Left cardiac atrium (tissue), 4 donors: ENCODE results near the gene ANKRD53. TPM values are rescaled to one million over a fixed set of nuclear protein-coding genes. Genes with fewer than 3 reads are reported as not detected.
"Not testable (repeated sequence)": the region's sequence is repeated elsewhere in the genome, so short reads cannot be mapped to it uniquely, and the experiment has no call there.

Experiments used
- ATAC-seq, 2 donors: fragments of 200-7000 bp; cut with Tn5 transposase; one replicate each; pipeline ENCODE4 v1.9.1; 2020; ENCODE audit warnings: mild to moderate bottlenecking in 2 of 2, moderate library complexity in 2 of 2
- DNase-seq: peaks from one replicate; pipeline ENCODE4 v3.0.0-alpha.2; 2020
- intact Hi-C, 2 donors: fragments of 100-400 bp; cut with DNase I; formaldehyde crosslinking; loops; one replicate each; pipeline versions ENCODE4 v1.14.1 to v1.15.1; 2022 to 2023
- total RNA-seq, 2 donors: library from RNA; stranded (reverse); fragmentation: NEBNext Ultra II Directional; extraction: Animal tissue kit (Norgen Biotek cat#: 25700); gene quantifications; one replicate each; pipeline ENCODE4 v1.2.1, GENCODE V29; 2021
- donor health status: DM: no; HTN: yes; CAD: no.
- donor health status: DM: no; HTN: yes; CAD: no; lungs with severe emphysema.
- donor health status: DM: yes; HTN: yes; CAD: no.
- donor health status: Dilated cardiomyopathy.

ANKRD53 gene
- total RNA-seq, 2 donors from 2014 or later = 1.8 to 2.3 TPM

DNA sequence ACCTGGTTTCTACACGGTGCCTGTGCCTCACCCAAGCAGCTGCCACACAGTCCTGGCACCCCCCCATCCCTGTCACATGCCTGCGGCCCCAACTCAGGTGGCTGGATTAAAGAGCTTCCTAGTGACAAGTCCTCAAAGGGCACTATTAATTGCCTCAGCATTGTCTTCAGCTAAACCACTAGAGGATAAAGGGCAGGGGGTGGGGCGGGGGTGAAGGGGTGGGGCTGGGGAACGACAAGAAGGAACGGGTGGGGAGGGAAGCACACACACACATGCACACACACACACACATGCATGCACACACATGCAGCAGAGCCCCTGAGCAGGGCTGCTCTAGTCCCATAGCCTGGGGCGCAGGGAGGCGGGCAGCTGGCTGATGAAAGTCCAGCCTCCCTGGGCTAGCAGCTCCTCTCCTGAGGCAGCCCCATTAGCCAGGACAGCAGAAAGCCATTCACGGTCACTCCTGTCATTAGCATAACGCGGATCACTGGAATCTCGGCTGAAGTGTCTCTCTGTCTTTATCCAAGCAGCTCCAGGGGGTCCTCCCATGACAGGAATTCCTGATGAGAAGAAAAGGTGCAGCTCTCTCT, 23.6 kb downstream of the ANKRD53 start:
- intact Hi-C loops = no loop called here
- DNase-seq (no peak), ATAC-seq (no peak)

DNA sequence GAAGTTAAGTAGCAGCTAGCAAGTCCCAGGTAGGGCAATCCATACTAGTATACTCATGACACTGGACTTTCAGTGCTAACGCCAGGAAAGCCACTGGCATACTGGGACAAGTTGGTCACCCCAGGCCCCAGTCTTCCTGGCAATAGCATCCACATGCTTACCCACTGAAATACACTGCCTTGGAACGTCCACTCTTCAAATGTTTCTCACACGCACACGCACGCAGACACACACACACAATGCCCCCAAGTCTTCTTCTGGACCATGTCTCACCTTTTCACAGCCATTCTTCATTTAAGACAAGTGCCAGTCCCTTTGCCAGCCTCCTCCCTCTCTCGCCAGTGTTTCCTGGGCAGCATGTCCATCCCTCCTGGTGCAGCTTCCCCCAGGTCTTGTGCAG, 25.0 kb downstream of the ANKRD53 start:
- DNase-seq (no peak), ATAC-seq (no peak)
- intact Hi-C loops = no loop called here

DNA sequence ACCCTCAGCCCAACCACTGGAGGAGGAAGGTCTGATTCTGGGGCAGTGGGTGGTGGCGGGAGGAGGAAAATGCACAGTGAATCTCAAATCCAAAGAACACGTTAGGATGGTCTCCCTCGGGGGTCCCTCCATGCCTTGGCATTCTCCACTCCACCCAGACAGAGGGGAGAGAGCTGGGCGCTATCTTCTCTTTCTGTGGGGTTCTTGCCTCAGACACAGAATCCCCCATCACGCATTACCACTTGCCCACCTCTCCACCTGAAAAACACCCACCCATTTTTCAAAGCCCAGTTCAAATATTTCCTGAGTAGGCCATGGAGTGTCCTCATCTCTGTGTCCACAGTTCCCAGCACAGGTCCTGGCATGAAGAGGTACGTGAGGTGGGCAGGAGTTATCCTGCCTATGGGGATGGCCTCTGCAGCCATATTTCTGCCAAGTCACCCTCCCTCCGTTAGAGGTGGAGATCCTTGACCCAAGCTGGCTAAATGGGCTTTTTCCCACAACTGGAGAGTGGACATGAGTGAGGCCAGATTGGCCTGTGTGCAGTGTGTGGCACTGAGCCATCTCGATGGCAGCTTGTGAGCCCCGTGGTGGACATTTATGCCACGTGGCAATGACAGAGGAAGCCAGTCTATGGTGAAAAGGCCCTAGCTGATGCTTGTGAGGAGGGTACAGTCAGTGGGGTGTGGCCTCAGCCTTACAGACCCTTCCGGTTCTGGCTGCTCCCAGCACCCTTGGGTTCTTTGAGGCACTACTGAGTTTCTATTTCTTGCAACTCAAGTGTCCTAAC, 25.7 kb downstream of the ANKRD53 start:
- intact Hi-C loops = no loop called here
- no peak for DNase-seq
- no peak for ATAC-seq

DNA sequence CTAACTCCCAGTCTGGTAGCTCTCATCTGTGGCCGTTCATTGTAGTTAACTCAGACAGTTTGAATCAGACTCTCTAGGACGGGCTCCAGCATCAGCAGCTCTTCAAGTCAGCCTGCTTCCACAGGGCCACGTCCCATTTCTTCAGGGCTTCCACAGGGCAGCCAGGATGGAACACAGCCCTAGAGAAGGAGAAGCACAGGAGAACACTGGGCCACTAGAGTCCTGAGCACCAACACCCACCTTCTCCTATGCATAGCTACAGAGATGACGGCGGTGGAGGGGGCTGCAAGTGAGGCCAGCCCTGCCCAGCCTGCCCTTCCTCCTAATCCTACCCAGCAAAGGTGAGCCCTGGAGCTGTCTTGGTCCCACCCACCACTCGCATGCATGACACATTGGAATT, 26.4 kb downstream of the ANKRD53 start:
- ATAC-seq = no peak
- intact Hi-C loops = no loop called here
- DNase-seq = no peak

DNA sequence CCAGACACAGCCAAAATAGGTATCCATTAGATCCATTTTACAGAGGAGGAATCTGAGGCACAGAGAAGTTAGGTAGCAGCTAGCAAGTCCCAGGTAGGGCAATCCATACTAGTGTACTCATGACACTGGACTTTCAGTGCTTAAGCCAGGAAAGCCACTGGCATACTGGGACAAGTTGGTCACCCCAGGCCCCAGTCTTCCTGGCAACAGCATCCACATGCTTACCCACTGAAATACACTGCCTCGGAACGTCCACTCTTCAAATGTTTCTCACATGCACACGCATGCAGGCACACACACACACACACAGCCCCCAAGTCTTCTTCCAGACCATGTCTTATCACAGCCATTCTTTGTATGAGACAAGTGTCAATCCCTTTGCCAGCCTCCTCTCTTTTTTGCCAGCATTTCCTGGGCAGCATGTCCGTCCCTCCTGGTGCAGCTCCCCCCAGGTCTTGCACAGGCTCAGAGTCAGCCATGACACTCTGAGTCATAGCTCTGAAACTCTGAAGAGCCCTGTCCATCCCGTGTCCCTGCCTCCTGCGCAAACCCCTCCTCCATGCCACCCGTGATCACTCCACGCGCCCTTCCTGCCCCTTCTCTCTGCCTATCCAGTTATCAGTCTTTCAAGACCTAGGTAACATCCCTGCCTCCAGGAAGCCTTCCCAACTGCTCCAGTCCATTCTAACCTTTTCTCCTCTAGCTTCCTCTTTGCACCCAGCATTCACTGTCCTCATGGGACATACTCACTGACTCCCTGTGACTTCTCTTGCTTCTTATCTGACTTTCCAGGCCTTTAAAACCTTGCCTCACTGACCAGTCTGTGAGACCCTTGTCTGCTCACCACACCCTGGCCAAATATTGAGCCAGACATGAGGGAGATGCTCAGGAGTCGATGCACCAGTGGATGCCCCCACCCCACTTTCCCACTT, 27.1 kb downstream of the ANKRD53 start:
- no peak for ATAC-seq
- intact Hi-C loops = no loop called here
- DNase-seq = no peak

DNA sequence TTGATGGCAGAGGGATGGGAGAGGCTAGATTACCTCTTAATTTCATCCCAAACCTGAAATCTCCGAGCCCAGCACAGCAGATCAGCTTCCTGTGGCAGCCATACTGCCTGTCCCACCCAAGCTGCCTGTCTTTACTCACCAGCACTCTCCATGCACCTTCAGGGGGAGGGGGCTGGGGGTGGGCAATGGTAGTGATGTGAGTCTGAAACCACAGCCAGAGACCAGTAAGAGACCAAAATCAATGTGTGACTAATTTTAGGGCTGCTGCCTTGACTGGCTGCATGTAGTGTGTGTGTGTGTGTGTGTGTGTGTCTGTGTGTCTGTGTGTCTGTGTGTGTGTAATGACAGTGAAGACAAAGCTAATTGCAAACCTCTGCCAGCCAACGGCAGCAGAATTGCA, 27.9 kb downstream of the ANKRD53 start:
- DNase-seq = no peak
- no peak for ATAC-seq
- intact Hi-C loops = no loop called here

DNA sequence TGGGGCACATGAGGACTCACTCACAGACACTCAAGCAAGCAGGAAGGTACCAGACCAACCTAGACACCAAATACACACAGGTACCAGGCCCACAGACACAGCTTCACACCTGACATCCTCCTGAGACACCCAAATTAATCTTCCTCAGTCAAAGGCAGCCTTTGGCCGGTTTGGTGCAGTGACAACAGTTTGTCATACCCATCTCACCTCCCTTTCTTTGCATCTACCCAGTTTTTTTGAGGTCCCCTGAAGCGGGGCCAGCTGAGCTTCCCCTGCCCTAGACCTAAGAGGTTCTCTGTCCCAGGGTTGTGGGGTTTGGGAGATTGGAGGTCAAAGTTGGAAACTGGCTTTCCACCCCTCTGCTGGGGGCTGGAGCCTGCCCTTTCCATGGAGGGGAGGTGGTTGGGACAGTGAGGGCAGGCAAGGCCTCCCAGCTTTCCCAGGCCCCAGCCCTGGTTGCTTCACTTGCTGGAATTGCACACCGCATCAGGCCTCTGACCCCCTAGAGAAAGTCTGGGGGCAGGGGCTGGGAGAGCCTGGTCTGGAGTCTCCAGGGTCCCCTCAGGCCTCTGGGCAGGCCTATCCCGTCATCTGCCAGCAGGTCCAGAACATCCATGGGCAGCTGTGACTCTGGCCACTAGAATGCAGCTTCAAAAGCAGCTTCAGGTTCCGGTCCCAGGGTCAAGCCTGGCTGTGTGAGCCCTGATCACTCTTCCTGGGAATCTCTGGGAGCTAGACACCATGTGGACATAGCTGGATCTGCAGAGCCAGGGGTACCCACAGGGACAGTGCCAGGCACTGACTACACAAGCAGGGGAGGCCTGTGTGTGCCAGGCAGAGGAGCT, 28.7 kb downstream of the ANKRD53 start:
- intact Hi-C loops = no loop called here
- no peak for ATAC-seq
- DNase-seq = no peak

DNA sequence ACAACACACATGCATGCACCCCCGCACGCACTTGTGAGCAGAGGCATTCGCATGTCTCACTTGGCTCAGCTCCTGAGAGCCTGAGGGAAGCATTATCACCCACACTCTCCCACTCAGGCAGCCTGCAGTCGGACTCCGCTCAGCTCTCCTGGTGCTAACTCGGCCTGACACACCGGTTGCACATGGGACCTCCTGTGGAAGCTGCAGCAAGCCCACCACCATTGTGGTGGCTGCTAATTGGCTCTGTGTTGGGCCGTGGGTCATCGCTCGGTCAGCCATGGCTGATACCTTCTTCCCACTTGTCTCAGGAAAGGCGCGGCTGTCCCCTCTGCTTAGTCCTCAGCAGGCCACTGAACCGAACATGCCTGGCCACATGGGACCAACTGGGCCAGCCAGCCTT, 29.9 kb downstream of the ANKRD53 start:
- intact Hi-C loops = no loop called here
- DNase-seq = no peak

DNA sequence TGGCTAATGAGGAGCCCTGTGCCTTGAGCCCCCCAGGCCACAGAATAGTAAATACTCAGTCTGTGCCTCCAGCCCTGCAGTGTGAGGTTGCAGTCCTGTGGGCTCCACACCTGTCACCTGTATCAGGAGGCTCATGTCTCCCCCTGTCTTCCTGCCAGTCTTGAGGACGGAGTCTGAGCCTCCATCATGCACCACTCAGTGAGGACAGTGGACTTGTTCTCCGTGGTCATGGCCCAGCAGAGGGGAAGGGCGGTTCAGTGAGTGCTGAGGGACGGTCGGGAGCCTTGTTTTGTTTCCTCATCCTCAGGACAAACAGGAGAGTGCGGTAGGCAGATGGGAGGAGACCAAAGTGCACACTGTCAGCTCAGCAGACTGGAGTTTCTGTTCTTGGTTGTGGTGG, 33.4 kb downstream of the ANKRD53 start:
- intact Hi-C loops, ATAC-seq, DNase-seq: not testable (repeated sequence)

More for the DNA sequence above, 29.9 kb downstream of the ANKRD53 start:
- ATAC-seq = no peak

DNA sequence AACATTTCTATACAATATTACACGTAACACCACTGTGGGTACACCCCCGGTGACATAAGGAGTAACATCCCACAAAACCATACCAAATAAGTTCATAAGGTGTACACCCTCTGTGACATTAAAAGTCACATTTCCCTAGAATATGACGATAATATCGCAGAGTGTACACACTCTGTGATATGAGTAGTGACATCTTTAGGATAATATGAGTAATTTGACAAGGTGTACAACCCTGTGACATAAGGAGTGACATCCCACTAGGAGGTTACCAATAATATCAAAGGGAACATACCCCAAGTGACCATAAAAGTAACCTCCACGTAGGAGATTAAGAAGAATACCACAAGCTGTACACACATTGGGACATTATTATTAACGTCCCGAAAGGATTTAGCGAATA, 40.2 kb downstream of the ANKRD53 start:
- ATAC-seq (no peak), DNase-seq (no peak)
- intact Hi-C loops = no loop called here

DNA sequence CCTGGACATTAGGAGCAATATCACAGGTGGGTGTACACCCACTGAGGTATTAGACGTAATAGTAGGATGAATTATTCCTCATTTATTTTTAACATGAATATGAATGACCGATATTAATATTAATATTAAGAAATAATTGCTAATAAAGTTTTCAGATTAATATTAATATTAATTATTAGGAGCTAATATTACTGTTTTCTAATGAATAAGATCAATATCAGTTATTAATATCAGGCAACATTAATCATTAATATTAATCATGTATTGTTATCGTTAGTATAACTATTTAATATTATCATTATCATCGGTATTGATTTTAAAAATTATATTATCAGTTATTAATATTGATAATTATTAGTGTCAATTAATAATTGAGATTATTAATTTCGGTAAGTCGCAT, 41.6 kb downstream of the ANKRD53 start:
- ATAC-seq, DNase-seq, intact Hi-C loops: not testable (repeated sequence)

DNA sequence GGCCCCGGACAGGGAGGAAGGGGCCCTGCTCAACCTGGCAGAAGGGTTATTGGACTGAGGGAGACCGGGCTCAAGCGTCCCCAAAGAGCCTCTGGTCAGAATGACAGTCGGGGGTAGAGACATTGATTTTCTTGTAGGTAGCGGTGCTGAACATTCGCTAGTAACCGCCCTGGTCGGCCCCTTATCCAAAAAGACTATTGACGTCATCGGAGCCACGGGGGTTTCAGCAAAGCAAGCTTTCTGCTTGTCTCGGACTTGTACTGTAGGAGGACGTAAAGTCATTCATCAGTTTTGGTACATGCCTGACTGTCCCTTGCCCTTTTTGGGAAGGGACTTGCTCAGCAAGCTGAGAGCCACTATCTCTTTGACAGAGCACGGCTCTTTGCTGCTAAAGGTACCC, 43.0 kb downstream of the ANKRD53 start:
- DNase-seq, intact Hi-C loops, ATAC-seq: not testable (repeated sequence)

DNA sequence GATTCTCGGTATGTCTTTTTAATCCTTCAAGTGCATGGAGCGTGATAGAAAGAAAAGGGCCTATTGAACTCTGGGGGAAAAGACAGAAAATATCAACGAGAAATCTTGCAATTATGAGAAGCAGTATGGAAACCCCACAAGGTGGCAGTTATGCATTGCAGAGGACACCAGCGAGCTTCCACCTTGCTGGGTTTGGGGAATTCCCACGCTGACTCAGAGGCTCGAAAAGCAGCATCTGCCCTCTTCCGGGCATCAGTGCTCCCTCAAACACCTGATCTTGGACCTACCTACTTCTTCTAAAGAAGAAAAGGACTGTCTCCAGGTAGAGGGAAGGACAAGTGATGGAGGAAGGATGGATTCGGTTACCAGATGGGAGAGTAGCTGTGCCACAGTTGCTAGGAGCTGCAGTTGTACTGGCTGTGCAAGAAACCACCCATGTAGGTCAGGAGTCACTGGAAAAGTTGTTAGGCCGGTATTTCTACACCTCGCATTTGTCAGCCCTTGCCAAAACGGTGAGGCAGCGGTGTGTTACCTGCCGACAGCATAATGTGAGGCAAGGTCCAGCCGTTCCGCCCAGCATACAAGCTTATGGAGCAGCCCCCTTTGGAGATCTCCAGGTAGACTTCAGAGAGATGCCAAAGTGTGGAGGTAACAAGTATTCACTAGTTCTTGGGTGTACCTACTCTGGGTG, 45.3 kb downstream of the ANKRD53 start:
- intact Hi-C loops, ATAC-seq, DNase-seq: not testable (repeated sequence)

Other genes starting within 250 kb of the ANKRD53 start
- 1 to 10 TPM; 2.2 to 2.8 TPM for gene ADD2, start 210.4 kb upstream of the ANKRD53 start, total RNA-seq
- not detected for gene FIGLA, start 188.0 kb upstream of the ANKRD53 start, total RNA-seq
- gene CLEC4F, start 158.0 kb upstream of the ANKRD53 start, total RNA-seq = under 1 TPM; 0.12 to 0.21 TPM
- gene CD207, start 142.8 kb upstream of the ANKRD53 start, total RNA-seq = under 1 TPM in 1 of 2 donors, not detected in 1; 0.24 TPM
- under 1 TPM; 0.47 to 0.81 TPM for gene VAX2, start 78.1 kb upstream of the ANKRD53 start, total RNA-seq
- under 1 TPM; 0.85 to 0.89 TPM for gene ATP6V1B1, start 42.7 kb upstream of the ANKRD53 start, total RNA-seq
- gene TEX261, start 16.2 kb downstream of the ANKRD53 start, total RNA-seq = 10 to 100 TPM; 54.8 to 60.4 TPM
- gene NAGK, start 90.0 kb downstream of the ANKRD53 start, total RNA-seq = 10 to 100 TPM; 54.5 to 66.4 TPM
- 10 to 100 TPM; 26.6 to 31.7 TPM for gene MCEE, start 151.6 kb downstream of the ANKRD53 start, total RNA-seq
- 10 to 100 TPM; 18.3 to 29.6 TPM for gene MPHOSPH10, start 152.0 kb downstream of the ANKRD53 start, total RNA-seq
- 10 to 100 TPM; 15.1 to 20.5 TPM for gene PAIP2B, start 248.5 kb downstream of the ANKRD53 start, total RNA-seq